Lower leg skin (tissue), 4 donors: Measurements from ENCODE around the gene TDRD7. TPM values are rescaled to one million over a fixed set of nuclear protein-coding genes. Genes with fewer than 3 reads are reported as not detected.

ENCODE experiments used
- DNase-seq, 2 donors: peaks; one replicate each; pipeline ENCODE4 v3.0.0-alpha.2; 2019; ENCODE audit warnings: low spot score in 2 of 2
- H3K4me3 ChIP-seq: fragments of 200-600 bp; sonication (generic); 2 replicates; pipeline ENCODE4 v1.5.1; 2017; ENCODE audit warnings: mild to moderate bottlenecking, low read depth; ENCODE audit not compliant: poor library complexity, severe bottlenecking
- CTCF ChIP-seq, 3 donors: fragments of 450-650 bp; IDR thresholded peaks; one replicate each; pipeline ENCODE4 v1.5.1; 2016; ENCODE audit warnings: antibody characterized with exemption in 3 of 3, mild to moderate bottlenecking in 3 of 3, moderate library complexity in 2 of 3
- POLR2A ChIP-seq, 2 donors: fragments of 450-650 bp; IDR thresholded peaks; one replicate each; pipeline ENCODE4 v1.6.1; 2016 to 2017; ENCODE audit warnings: antibody characterized with exemption in 2 of 2, mild to moderate bottlenecking in 1 of 2, moderate library complexity in 1 of 2
- WGBS, 2 donors: methylation state at CpG; one replicate each; pipeline ENCODE4 v1.1.5; 2018; 5-methylcytosine and 5-hydroxymethylcytosine counted together
- intact Hi-C: fragments of 100-400 bp; cut with DNase I; formaldehyde crosslinking; loops from one replicate; pipeline ENCODE4 v1.15.0; 2023; ENCODE audit warnings: low total_unique reads
- total RNA-seq, 4 donors: library from RNA; depleted of rRNA; stranded (reverse); fragments of >200 nt; gene quantifications; one replicate each; pipeline ENCODE4 v1.1.0, GENCODE V29; 2016

The TDRD7 gene
- total RNA-seq, 4 donors from 2014 or later, result 3.6 to 8.2 (median 6.4) TPM

DNA sequence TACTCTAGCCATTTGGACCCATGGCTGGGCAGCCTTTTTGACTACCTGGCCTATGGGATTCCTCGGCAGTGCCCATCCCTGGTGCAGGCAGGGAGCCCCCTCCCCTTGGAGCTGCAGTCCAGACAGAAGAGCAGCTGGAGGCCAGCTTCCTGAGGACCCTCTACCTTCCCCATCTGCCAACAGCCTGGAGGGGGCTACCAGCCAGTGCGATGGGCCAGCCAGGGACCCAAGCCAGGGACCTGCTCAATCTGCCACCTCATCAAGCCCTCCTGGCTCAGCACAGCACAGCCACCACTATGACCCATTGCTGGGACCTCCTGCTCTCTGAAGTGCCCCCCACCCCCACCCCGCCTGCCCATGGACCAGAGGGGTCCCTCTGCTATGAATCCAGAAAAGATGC, 22.6 kb upstream of the TDRD7 start:
- TF ChIP-seq CTCF (IDR thresholded peaks at IDR 0.05) (no peak), POLR2A (IDR thresholded peaks at IDR 0.05) (no peak)
- intact Hi-C loops, result loop anchor here (10.0 kb wide), 1 partner anchor 534 kb away; the partner anchor contains the start of gene ZNF782
- no peak overlapping the region for H3K4me3 ChIP-seq
- WGBS, 2 donors, result 90 to 95% methylated on average over 3 of the region's 3 CpGs
- DNase-seq, result peak in 1 of 2 donors; percentile 57

GRCh38 chr9:97390791-97391406, 21.0 kb upstream of the TDRD7 start:
- intact Hi-C loops, result no loop called here
- DNase-seq, result peak in 1 of 2 donors; percentile 74
- TF ChIP-seq CTCF (IDR thresholded peaks at IDR 0.05) (no peak), POLR2A (IDR thresholded peaks at IDR 0.05) (no peak)
- WGBS, 2 donors, result 70 to 81% methylated on average over 10 of the region's 10 CpGs
- H3K4me3 ChIP-seq, result no peak overlapping the region

DNA sequence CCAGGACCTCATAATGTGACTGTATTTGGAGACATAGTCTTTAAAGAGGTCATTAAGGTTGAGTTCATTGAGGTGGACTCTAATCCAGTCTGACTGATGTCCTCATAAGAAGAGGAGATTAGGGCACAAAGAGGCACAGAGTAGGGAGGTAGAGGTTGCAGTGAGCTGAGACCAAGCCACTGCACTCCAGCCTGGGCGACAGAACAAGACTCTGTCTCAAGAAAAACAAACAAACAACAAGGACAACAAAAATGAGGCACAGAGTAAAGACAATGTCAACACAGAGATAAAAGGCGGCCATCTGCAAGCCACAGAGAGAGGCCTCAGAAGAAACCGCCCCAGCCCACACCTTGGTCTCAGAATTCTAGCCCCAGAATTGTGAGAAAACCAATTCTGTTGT, 17.0 kb upstream of the TDRD7 start:
- TF ChIP-seq CTCF (IDR thresholded peaks at IDR 0.05), result no peak
- TF ChIP-seq POLR2A (IDR thresholded peaks at IDR 0.05), result no peak
- 68 to 74% methylated on average over 3 of the region's 3 CpGs for WGBS, 2 donors

GRCh38 chr9:97395745-97396144, 16.2 kb upstream of the TDRD7 start:
- WGBS, 2 donors, result 91 to 92% methylated on average over 5 of the region's 5 CpGs
- DNase-seq, result peak in 1 of 2 donors; percentile 20
- H3K4me3 ChIP-seq, result no peak overlapping the region
- intact Hi-C loops, result no loop called here
- TF ChIP-seq POLR2A (IDR thresholded peaks at IDR 0.05), result no peak
- no peak for TF ChIP-seq CTCF (IDR thresholded peaks at IDR 0.05)

More for the DNA sequence above, 17.0 kb upstream of the TDRD7 start:
- intact Hi-C loops, result no loop called here
- no peak overlapping the region for H3K4me3 ChIP-seq
- peak in 1 of 2 donors; percentile 23 for DNase-seq

DNA sequence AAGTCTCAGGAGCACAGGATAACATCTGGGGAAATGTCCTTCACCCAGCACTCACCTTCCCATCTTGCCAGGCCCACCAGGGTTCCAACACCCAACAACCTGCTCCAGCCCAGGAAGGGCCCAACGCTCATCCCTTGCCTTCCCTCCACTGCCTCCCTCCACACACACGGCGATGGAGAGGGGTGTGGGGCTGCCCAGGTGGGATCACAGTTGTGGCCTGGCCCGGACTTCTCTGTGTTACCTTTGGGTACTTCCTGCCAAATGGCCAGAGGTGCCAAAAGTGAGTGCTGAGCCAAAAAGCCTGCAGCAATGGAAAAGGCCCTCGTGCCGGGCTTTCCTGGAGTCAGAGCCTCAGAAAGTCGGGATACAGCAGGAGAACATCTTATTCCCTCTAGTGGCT, 15.6 kb upstream of the TDRD7 start:
- no peak overlapping the region for H3K4me3 ChIP-seq
- 72 to 79% methylated on average over 7 of the region's 7 CpGs for WGBS, 2 donors
- peak in 1 of 2 donors; percentile 63 for DNase-seq
- no peak for TF ChIP-seq CTCF (IDR thresholded peaks at IDR 0.05)
- no peak for TF ChIP-seq POLR2A (IDR thresholded peaks at IDR 0.05)
- intact Hi-C loops, result no loop called here

DNA sequence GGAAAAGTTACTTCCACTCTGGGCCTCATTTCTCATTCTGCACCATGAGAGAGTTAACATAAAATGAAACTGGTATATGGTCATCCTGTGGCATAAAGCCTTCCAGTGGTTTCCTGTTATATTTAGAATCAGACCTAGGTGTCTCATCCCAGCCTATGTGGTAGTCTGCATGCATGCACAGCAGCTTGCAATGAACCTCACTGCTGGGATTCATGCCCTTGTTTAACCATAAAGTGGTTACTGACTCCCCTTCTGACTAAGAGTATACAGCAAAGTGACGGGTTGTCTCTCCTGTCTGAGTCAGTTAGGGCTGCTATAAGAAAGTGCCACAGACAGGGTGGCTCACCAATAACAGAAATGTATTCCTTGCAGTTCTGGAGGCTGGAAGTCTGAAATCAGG, 14.7 kb upstream of the TDRD7 start:
- no peak for TF ChIP-seq POLR2A (IDR thresholded peaks at IDR 0.05)
- no peak for TF ChIP-seq CTCF (IDR thresholded peaks at IDR 0.05)
- DNase-seq, result peak in 1 of 2 donors; percentile 48
- intact Hi-C loops, result no loop called here
- H3K4me3 ChIP-seq, result no peak overlapping the region
- WGBS, 2 donors, result 71 to 88% methylated on average over 1 of the region's 1 CpG
